ENCODE results near the gene NCOA3.
A peak's percentile ranks its signal among the peaks of the same experiment; 100 is the strongest.

The NCOA3 gene

DNA sequence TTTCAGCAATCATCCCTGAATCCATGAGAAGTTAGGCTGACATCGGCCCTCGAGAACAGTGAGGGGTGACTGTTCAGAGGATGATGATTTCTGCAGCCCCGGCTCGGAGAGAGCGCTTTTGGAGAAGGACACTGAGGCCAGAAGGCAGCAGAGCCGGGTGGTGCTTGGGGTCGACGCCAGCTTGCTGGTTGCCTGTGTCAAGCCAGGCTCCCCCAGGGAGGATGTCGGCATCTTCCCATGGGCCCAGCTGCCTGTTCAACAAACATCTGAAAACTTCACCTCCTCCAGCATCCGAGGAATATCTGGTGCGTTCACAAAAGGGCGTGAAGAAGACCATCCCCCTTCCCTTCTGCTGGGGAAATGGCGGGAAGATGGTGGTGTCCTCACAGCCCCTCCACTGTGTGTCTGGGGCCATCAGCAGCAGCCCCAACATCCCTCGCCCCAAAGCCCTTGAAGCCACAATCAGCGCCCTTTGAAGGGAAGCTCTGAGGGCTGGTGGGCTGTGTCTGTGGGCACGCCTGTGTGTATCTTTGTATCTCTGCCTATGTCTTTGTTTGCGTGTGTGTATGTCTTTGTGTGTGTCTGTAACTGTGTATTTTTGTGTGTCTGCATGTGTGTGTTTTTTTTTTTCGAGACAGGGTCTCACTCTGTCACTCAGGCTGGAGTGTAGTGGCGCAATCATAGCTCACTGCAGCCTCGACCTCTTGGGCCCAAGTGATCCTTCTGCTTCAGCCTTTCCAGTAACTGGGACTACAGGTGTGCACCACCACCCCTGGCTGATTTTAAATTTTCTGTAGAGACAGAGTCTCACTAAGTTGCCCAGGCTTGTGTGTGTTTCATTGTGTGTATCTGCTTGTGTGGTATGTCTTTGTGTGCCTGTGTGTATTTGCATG lies 185.7 kb downstream of the NCOA3 start:
- no peak for DNase-seq

DNA sequence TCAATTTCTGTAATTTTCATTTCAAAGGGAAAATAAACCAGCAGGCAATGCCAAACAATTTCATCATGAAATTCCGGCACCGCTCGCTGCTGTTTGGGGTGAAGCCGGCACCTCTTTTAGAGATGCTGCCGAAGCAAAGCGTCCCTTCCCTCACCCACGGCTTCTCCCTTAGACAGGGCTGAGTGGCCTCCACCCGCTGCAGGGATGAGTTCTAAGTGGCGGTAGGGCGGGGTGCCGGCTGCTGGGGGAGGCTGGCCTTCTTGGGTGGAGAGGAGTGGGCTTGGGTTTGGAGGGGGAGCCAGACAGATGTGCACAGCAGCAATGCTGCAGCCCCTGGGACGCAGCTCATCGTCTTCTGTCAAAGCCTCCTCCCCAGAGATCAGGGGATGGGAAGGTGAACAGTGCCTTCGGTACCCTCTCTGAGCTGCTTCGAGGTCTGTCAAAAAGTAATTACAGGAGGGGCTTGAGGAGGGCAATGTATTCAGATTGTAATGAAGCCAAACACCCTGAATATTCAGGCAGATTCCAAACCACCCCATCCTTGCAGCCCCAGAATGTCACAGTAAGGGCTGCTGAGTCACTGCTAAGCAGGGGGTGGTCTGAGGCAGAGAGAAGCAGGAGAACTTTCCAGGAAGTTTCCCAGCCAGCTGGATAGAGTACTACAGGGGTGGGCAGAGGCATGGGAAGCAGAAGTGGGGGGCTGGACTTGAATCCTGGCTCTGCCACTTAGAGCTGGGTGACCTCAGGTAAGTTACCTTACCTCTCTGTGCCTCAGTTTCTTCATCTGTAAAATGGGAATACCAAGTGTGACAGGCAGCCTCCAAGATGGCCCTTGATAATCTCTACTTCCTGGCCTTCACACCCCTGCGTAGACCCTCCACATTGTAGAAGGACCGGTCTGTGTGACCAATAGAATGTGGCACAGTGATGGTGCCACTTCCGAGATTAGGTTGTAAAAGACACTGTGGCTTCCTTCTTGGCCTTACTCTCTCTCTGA lies 187.0 kb downstream of the NCOA3 start:
- DNase-seq = no peak

DNA sequence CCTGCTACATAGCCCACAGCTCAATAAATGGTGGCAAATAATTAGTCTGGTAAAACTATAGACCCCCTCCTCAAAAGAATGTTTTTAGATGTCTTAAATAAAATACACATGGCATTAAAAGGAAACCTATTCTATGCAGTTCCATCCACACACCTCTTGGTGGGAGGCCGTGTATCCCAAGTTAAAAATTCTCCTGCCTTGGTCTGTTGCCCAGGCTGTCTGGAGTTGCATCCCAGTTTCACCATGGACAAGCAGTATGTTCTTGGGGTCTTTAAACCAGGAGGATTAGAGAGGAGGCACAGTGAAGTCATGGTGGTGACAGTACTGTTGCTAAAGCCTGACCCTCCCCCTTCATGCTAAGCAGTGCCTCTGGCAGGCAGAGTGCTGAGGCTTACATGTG lies 188.0 kb downstream of the NCOA3 start:
- DNase-seq = no peak

DNA sequence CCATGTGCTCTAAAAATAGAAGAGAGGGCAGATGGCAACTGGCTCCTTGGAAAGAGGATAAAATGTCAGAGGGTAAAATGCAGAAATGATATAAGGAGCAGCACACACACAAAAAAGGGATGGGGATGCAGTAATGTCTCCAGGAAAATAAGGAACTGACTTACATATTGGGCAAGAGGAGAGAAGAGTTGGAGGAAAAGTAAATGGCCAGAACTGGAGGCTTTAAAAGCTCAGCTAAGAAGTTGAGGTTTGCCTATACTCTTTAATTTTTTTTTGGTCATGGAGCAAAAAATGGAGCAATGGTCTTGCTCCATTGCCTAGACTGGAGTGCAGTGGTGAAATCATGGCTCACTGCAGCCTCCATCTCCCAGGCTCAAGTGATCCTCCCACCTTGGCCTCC lies 189.9 kb downstream of the NCOA3 start:
- peak in 1 of 2 experiments; percentile 47 for DNase-seq

DNA sequence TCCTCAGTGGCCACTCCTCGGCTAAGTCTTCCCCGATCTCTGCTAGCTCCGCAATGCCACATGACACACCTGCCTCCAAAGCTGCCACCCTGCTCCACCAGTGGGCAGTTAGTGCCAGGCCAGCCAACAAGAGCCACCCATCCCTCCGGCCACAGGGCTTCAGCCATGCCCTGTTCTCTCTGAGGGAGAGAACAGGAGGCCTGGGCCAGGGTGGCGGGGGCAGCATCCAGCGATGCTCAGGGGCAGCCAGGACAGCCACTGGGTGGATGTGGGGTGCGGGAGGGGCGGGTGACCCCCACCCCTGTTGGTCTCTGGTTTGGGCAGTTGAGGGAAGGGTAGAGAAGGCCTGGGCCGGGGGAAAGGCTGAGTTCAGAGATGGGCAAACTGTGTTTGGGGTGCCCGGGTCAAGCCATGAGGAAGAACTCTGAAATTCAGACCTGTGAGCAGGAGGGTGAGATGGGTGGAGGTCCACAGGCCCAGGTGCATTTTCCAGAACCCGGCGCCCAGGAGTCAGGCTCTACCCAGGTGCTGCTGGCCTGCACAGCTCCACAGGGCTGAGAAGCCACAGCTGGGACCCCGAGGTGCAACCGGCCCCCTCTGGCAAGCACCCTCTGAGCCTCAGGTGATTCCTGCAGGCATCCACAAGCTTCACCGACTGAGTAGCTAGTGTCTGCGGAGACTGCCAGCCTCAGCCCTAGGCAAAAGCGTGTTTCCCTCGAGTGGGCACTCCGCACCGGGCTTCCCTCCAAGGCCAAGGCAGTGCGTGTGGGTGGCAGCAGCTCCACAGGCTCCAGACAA lies 192.5 kb downstream of the NCOA3 start:
- no peak for DNase-seq

DNA sequence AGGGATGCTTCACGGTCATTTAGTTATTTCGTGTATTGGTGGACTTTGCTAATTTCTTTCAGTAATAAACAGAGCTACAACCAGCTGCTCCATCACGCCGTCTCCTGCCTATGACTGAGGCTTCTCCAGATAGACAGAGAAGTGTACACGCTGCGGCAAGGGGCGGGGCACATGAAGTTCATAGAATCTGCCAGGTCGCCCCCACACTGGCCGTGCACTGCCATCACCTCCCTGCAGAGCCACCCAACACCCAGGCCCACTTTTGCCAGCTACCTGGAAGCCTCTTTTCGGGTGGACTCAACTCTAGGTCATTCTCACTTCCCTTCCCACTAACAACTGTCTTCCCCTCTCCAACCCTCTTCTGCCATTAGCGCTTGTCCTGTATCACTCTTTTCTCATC lies 195.2 kb downstream of the NCOA3 start:
- DNase-seq = no peak

DNA sequence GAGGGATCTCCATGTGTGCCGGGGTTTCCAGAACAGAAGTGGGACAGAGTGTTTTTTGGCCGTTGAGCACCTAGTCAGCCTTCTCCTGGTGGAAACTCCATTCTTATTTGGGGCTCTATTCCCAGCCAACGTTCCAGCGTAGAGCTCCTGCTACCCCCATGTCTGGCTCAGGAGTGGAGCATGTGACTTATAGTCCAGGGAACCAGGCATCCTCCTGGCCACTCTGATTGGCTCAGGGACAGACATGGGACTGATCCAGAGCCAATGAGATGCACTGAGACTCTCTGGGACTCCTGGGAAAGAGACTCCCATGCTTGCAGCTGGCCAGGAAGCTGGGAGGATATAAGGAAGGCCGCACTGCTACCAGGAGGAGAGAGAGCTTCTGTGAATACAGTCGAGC lies 196.5 kb downstream of the NCOA3 start:
- DNase-seq = no peak

DNA sequence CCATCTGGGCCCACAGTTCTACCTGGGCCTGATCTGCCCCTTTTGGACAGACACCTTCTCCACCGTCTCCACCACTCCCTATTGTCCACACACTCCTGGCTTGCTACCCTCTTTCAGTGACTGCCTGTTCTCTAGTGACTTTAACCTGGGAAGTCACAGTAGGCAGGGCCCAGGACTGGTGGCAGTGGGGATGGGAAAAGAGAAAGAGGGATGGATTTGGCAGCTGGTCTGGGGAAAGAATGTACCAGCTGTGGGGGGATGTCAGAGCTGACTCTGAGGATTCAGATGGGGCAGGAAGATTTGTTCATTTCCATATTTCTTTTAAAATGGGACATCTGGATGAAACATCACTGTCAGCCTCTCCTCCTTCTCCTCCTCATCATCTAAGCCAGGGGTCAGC lies 198.1 kb downstream of the NCOA3 start:
- DNase-seq = no peak

DNA sequence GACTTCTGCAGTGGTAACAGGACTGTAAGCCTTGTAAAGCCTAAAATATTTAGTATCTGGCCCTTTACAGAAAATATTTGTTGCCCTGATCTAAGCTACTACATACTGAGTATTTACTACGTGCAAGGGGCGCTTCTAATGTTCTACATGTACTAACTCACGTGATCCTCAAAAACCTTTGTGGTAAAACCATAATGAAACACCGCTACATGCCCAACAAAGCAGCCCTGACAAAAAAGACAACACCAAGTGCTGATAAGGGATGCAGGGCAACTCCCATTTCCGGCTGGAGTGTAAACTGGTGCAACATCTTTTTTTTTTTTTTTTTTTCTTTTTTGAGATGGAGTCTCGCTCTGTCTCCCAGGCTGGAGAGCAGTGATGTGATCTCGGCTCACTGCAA lies 198.6 kb downstream of the NCOA3 start:
- DNase-seq = no peak

DNA sequence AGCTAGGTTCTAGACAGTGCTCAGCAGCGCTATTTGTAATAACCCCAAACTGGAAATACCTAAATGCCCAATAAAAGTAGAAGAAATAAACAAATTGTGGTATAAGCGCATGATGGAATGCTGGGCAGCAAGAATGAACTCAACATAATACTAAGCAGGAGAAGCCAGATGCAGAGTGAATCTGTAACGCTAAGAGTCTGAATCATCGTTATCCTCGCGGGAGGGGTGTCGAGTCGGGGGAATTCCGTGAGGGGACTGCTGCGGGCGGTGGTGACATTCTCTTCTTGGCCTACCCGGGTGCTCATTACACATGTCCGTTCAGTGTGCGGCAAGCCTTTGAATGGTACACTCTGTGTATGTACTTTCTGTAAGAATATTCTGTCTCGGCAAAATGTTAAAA lies 199.9 kb downstream of the NCOA3 start:
- DNase-seq = no peak

DNA sequence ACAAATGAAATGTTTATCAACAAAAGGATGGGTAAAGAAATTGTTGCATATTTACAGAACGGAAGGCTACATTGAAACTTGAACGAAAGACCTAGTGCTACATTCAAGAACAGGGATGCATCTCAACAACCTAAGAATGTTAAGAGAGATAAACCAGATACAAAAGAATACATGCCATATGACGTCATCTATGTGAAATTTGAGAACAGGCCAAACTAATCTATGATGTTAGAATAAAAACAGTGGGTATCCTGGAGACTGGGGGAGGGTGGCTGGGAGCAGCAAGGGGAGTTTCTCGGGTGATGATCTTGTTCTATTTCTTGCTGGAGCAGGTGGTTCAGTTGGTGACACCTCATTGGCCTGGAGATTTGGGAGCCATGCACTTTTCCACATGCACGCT lies 202.1 kb downstream of the NCOA3 start:
- no peak for DNase-seq

DNA sequence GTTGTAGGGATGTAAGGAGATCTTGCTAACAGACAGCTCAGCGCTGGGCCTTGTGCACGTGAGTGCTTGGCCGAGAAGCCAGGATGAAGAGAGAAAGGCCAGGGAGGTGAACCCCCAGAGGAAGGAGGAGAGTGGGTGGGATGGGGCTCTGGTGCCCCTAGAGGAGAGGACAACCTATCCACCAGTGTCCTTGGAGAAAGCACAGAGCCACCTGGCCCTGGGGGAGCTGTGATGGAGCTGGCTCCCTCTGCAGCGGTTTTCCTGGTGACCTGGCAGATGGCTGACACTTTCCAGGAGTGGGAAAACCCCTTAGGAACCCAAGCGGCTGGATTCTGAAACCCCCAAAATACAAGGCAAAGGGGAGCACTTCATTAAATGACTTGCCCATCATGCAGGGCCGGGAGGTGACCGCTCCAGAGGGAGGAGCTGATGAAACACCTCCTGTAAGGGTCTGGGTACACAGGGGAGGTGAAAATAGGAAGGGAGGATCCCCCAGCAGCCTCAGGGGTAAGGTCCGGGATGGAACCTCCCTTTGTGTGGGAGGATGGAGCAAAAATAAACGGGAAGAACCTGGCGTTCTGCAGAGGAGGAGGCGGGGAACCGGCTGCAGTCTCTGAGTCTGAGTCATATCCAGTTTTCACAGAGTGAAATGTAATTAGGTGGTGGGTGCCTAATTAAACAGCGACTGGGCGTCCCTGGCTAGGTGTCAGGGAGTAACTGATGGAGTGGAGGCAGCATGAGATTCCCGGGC lies 203.2 kb downstream of the NCOA3 start:
- DNase-seq = no peak

DNA sequence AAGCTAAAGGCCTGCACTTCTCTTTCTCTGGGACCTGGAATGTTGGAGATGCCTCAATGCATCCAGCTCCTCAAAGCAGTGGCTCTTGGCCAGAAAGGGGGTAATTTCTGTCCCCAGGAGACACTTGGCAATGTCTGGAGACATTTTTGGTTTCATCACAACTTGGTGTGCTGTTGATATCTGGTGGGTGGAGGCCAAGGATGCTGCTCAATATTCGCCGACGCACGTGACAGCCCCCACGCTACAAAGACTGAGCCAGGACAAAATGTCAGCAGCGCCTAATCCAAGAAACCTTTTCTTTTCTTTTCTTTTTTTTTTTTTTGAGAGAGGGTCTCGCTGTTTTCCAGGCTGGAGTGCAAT lies 203.8 kb downstream of the NCOA3 start:
- no peak for DNase-seq

DNA sequence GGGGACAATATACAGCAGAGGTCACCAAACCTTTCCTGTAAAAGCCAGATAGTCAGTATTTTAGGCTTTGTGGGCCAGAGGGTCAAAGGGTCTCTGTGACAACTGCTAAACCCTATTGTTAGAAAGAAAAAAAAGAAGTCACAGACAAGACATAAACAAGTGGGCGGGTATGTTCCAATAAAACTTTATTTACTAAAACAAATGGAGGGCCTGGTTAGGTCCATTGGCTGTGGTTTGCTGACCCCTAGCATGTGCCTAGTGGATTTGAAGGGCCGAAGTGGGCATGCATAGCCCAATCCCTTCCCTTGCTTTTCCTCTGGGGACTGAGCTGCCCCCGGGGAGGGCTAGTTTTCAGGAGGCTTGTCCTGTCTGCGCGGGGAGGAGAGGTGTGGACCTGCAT lies 204.7 kb downstream of the NCOA3 start:
- DNase-seq = no peak

Data from SW 1271 (cell line).